ACC112 (cell line): Measurements from ENCODE around the gene BRD4.
"Not testable (repeated sequence)": the region's sequence is repeated elsewhere in the genome, so short reads cannot be mapped to it uniquely, and the experiment has no call there.

ENCODE experiments used
- H2AFZ ChIP-seq: fragments of 200-600 bp; sonication (generic); one replicate; pipeline ENCODE4 v1.6.0; 2017; ENCODE audit warnings: antibody characterized with exemption, low read length; ENCODE audit not compliant: unreplicated experiment
- H3K27ac ChIP-seq: fragments of 200-600 bp; sonication (generic); 2 replicates; pipeline ENCODE4 v1.5.1; 2014; ENCODE audit warnings: low read depth, mild to moderate bottlenecking, antibody characterized with exemption, low read length, moderate library complexity
- H3K27me3 ChIP-seq: fragments of 200-600 bp; sonication (generic); 2 replicates; pipeline ENCODE4 v1.6.1; 2014; ENCODE audit warnings: mild to moderate bottlenecking, antibody characterized with exemption, low read length, moderate library complexity, mixed read lengths; ENCODE audit not compliant: insufficient read depth
- H3K36me3 ChIP-seq: fragments of 200-600 bp; sonication (generic); 2 replicates; pipeline ENCODE4 v1.6.1; 2016; ENCODE audit warnings: mild to moderate bottlenecking, antibody characterized with exemption, low read length, moderate library complexity, mixed read lengths; ENCODE audit not compliant: insufficient read depth
- H3K4me1 ChIP-seq: fragments of 200-600 bp; sonication (generic); one replicate; pipeline ENCODE4 v1.6.1; 2016; ENCODE audit warnings: low read length, mixed read lengths; ENCODE audit not compliant: insufficient read depth, unreplicated experiment, control insufficient read depth
- H3K4me3 ChIP-seq: fragments of 200-600 bp; sonication (generic); 2 replicates; pipeline ENCODE4 v1.5.1; 2014; ENCODE audit warnings: mild to moderate bottlenecking, low read depth, low read length
- H3K79me2 ChIP-seq: fragments of 200-600 bp; sonication (generic); one replicate; pipeline ENCODE4 v1.6.0; 2016; ENCODE audit warnings: low read length; ENCODE audit not compliant: control insufficient read depth, unreplicated experiment, insufficient read depth

Gene BRD4

GRCh38 chr19:15372891-15373301, 40.6 kb upstream of the BRD4 start:
- no peaks in the 10 kb centered on the region for H3K27me3 ChIP-seq
- no peak overlapping the region for H2AFZ ChIP-seq
- H3K4me3 ChIP-seq = no peak overlapping the region
- no peak overlapping the region for H3K27ac ChIP-seq
- H3K79me2 ChIP-seq = peaks cover 49% of the 10 kb centered on the region
- peaks cover 8% of the 10 kb centered on the region; the same call in 1 of the 2 replicates for H3K36me3 ChIP-seq
- H3K4me1 ChIP-seq = peaks cover 17% of the 10 kb centered on the region

- peaks cover 17% of the 10 kb centered on the region for H3K4me1 ChIP-seq
- peaks cover 45% of the 10 kb centered on the region for H3K79me2 ChIP-seq
- no peak overlapping the region for H3K4me3 ChIP-seq
- H3K27me3 ChIP-seq = no peaks in the 10 kb centered on the region
- no peak overlapping the region for H3K27ac ChIP-seq
- no peak overlapping the region for H2AFZ ChIP-seq
- H3K36me3 ChIP-seq = peaks cover 8% of the 10 kb centered on the region; the same call in 1 of the 2 replicates
Measured at GRCh38 chr19:15372470-15372869, 40.1 kb upstream of the BRD4 start.

- H3K36me3 ChIP-seq = peaks cover 8% of the 10 kb centered on the region; the same call in 1 of the 2 replicates
- H3K4me3 ChIP-seq = no peak overlapping the region
- peaks cover 40% of the 10 kb centered on the region for H3K79me2 ChIP-seq
- H2AFZ ChIP-seq = no peak overlapping the region
- H3K4me1 ChIP-seq = peaks cover 12% of the 10 kb centered on the region
- no peaks in the 10 kb centered on the region for H3K27me3 ChIP-seq
- no peak overlapping the region for H3K27ac ChIP-seq
Measured at GRCh38 chr19:15371786-15372380, 39.5 kb upstream of the BRD4 start.

DNA sequence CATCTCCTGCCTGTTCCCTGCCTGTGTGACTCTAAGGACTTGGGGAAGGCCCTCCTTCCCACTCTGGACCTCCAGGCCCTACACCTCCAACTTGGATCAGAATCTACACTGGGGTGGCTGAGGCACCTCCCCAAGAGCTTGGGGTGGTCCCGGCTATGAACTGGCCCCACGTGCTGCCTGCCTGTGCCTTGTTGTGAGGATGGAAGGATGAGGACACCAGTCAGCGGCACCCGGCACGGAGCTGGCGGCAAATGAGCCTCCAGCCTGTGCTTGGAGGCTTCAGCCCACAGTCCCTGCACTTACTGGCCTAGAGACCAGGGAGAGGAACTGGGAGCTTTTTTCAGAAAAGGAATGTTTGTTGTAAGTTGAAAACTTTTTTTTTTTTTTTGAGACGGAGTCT, 38.8 kb upstream of the BRD4 start:
- no peak overlapping the region for H2AFZ ChIP-seq
- no peak overlapping the region for H3K4me3 ChIP-seq
- no peak overlapping the region for H3K27ac ChIP-seq
- no peaks in the 10 kb centered on the region for H3K27me3 ChIP-seq
- peaks cover 32% of the 10 kb centered on the region for H3K79me2 ChIP-seq
- H3K36me3 ChIP-seq = peaks cover 8% of the 10 kb centered on the region; the same call in 1 of the 2 replicates
- peaks cover 6% of the 10 kb centered on the region for H3K4me1 ChIP-seq

- no peak overlapping the region for H3K4me3 ChIP-seq
- H2AFZ ChIP-seq = no peak overlapping the region
- no peak overlapping the region for H3K27ac ChIP-seq
- no peaks in the 10 kb centered on the region for H3K27me3 ChIP-seq
- H3K79me2 ChIP-seq = peaks cover 18% of the 10 kb centered on the region
- H3K4me1 ChIP-seq = no peaks in the 10 kb centered on the region
- peaks cover 8% of the 10 kb centered on the region; the same call in 1 of the 2 replicates for H3K36me3 ChIP-seq
Measured at GRCh38 chr19:15369594-15369891, 37.2 kb upstream of the BRD4 start.

DNA sequence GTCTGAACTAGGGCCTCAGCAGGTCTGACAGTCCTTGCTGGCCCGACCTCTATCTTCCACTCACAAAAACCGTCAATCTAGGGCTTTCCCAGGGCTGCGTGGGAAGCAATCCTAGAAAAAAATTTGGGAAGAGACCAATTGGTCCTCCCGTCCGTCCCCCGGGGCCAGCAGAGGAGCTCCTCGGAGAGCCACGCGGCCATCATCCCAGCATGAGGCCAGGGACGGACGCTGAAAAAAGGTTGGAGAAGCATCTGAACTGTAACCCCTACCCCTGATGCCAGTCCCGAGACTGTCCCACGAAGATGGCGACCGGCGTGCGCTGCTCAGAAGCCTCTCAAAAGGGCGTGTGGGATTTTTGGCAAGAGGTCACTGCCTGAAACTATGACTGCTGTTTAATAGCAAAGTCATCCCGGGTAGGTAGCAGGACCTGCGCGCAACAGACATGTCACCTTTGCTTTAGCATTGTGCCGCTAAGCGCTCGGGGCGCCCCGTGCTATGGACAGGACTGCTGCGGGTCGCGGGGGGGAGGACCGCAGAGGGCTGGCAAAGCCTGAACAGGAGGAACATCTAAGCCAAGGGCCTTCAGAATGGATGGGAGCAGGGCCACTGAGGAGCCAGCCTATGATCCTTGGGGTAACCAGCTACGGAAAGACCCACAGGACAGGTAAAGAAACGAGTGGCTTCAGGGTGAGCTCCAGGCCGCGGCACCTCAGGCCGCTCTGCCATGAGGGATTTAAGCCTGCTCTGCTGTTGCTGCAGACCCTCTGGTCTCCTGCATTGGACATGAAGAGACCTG, 36.7 kb upstream of the BRD4 start:
- Histone ChIP-seq H3K27ac (no peak overlapping the region), H3K27me3 (no peaks in the 10 kb centered on the region), H3K36me3 (peaks cover 8% of the 10 kb centered on the region; the same call in 1 of the 2 replicates), H3K4me1 (no peaks in the 10 kb centered on the region), H2AFZ (no peak overlapping the region), H3K79me2 (peaks cover 12% of the 10 kb centered on the region), H3K4me3 (no peak overlapping the region)

DNA sequence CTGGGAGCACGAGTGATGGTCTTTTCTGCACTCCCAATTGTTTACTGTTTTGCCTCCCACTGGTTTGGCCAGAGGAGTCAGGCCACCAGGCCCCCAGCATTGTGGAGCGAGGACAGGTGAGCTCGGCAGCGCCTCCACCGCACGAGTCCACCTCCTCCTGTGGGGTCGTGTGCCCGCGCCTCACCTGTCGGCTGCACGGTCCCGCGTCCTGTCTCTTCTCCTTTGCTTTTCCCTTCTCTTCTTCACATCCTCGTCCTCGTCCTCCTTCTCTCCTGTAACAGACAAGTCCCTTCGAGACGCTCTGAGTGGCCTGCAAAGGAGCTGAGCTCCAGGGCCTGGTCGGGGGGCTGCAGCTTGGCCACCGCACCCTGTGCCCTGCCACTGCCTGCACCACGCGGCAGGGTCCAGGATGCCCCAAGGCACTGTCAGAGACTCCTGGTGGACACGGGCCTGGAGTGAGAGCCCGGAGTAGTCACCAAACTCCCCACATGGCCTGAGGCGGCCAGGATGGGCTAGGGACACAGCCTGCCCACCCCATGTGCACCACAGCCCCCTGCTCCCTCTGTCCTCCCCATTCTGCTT, 35.8 kb upstream of the BRD4 start:
- H2AFZ ChIP-seq = no peak overlapping the region
- peaks cover 8% of the 10 kb centered on the region; the same call in 1 of the 2 replicates for H3K36me3 ChIP-seq
- H3K4me3 ChIP-seq = no peak overlapping the region
- no peak overlapping the region for H3K27ac ChIP-seq
- H3K79me2 ChIP-seq = peaks cover 4% of the 10 kb centered on the region
- no peaks in the 10 kb centered on the region for H3K27me3 ChIP-seq
- H3K4me1 ChIP-seq = no peaks in the 10 kb centered on the region

- H2AFZ ChIP-seq = no peak overlapping the region
- H3K4me1 ChIP-seq = no peaks in the 10 kb centered on the region
- no peaks in the 10 kb centered on the region for H3K79me2 ChIP-seq
- H3K36me3 ChIP-seq = peaks cover 8% of the 10 kb centered on the region; the same call in 1 of the 2 replicates
- H3K4me3 ChIP-seq = no peak overlapping the region
- no peaks in the 10 kb centered on the region for H3K27me3 ChIP-seq
- no peak overlapping the region for H3K27ac ChIP-seq
Measured at GRCh38 chr19:15367439-15367838, 35.1 kb upstream of the BRD4 start.

- Histone ChIP-seq H2AFZ (no peak overlapping the region), H3K27ac (no peak overlapping the region), H3K27me3 (no peaks in the 10 kb centered on the region), H3K4me1 (no peaks in the 10 kb centered on the region), H3K36me3 (0 out of 2 replicates have a peak, but pooled peaks cover 8% of the 10 kb centered on the region), H3K79me2 (no peaks in the 10 kb centered on the region), H3K4me3 (no peak overlapping the region)
Measured at GRCh38 chr19:15365264-15365663, 32.9 kb upstream of the BRD4 start.

DNA sequence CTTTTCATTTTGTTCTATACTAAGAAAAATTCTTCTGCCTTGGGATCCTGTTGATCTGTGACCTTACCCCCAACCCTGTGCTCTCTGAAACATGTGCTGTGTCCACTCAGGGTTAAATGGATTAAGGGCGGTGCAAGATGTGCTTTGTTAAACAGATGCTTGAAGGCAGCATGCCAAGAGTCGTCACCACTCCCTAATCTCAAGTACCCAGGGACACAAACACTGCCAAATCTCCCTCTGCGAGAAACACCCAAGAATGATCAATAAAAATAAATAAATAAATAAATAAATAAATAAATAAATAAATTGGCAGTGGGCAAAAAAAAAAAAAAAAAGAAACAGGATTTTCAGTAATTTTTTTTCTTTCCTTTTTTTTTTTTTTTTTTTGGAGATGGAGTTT, 31.5 kb upstream of the BRD4 start:
- H3K36me3 ChIP-seq, H3K27ac ChIP-seq, H3K4me3 ChIP-seq, H3K79me2 ChIP-seq, H3K27me3 ChIP-seq, H2AFZ ChIP-seq, H3K4me1 ChIP-seq: not testable (repeated sequence)

- H2AFZ ChIP-seq, H3K79me2 ChIP-seq, H3K36me3 ChIP-seq: not testable (repeated sequence)
Measured at GRCh38 chr19:15363048-15363447, 30.7 kb upstream of the BRD4 start.

More at GRCh38 chr19:15363048-15363447, 30.7 kb upstream of the BRD4 start:
- not testable (repeated sequence) for H3K27me3 ChIP-seq, H3K4me1 ChIP-seq, H3K27ac ChIP-seq, H3K4me3 ChIP-seq
